HG03565 (cell line): Measurements from ENCODE around the gene EPN2.

Source experiments
- ATAC-seq: cut with Tn5 transposase; IDR thresholded peaks from one replicate; pipeline ENCODE4 v1.9.1; 2021; ENCODE audit warnings: mild to moderate bottlenecking, moderate library complexity; ENCODE audit not compliant: unreplicated experiment

EPN2 gene

DNA sequence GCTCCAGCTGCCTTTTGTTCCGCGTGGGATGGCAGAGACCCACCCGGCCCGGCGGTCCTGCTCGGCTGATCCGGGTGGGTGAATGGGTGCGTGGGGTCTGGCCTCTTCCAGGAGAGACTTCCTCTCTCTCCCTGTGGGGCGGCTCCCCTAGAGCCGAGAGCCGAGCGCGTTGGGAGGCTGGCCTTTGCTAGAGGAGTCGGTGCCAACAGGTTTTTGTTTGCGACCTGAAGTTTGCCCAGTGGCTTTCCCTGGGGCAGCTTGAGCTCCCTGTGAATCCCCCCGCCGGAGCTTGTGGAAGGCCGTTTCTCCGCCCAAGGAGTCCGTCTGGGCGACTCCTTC is 970 bp downstream of the EPN2 start:
- no peak for ATAC-seq

DNA sequence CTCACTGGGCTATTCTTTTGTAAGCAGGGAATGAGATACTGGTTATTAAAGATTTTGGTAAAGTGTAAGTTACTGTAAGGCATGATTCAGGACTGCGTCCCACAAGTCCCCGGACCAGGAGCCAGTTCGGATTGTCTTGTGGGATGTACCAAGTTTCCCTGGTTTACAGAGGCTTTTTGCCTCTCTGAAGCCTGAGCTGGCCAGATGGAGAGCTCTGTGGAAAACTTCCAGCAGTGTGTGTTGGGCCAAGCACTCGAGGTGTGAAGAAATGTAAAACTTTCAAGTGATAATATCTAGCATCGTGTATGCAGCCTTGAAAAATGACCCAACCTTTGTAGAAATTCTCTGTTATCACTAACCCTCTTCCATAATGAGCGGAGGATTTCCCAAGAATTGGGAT is 2.4 kb downstream of the EPN2 start:
- ATAC-seq: no peak

DNA sequence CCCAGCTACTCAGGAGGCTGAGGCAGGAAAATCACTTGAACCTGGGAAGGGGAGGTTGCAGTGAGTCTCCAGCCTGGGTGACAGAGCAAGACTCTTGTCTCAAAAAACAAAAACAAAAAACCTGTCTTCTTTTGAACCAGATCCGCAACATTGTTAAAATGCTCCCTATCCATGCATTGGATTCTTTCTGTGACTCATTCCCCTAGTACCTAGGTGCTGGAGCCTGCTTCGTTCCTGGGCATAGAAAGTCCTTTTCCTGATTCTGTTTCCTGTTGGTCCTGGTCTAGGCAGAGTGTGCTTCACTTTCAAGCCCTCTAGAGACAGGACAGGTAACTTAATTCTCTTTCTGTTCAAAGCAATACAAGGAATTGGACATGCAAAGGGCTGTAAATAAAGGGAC is 5.2 kb downstream of the EPN2 start:
- no peak for ATAC-seq

DNA sequence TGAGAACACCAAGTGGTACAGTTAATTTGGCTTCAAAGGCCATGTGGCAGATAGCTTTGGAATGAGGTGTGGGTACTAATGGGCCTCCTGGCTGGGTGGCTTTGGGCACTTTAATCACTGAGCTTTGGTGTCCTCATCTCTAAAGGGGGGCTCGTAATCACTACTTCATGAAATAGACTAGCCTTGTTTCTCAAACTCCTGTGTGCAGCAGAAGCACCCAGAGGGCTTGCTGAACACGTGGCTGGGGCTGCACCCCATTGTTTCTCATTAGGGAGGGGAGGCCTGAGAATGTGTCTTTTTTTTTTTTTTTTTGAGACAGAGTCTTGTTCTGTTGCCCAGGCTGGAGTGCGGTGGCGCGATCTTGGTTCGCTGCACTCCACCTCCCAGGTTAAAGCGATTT is 5.8 kb downstream of the EPN2 start:
- ATAC-seq: no peak

DNA sequence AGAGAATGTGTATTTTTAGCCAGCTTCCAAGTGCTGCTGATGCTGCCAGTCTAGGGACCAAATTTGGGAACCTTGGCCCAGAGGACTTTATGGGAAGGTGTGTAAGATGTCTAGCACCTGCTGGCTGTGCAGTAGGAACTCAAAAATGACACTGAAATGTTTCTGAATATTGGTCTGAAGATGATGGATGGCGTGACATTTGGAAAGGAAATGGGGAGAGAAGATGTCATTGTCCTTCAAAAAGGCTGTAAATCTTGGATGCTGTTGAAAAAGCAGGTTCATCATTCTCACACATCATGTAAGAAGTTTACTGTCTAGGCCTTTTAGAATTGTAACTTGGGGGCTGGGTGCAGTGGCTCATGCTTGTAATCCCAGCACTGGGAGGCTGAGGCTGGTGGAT is 6.7 kb downstream of the EPN2 start:
- ATAC-seq: no peak

DNA sequence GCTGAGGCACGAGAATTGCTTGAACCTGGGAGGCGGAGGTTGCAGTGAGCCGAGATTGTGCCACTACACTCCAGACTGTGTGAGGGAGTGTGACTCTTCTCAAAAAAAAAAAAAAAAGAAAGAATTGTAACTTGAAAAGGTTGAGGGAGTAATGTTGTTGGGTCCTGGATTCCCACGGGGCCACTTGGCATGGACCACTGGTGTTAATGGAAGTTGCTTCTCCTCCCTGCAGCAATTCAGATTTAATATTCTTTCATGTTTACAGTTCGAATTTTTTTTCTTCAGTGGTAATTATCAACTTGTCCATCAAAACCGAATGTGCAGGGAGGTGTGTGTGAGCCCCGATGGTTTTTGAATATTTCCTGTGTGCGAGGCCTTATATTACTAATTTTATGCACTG is 7.2 kb downstream of the EPN2 start:
- no peak for ATAC-seq

DNA sequence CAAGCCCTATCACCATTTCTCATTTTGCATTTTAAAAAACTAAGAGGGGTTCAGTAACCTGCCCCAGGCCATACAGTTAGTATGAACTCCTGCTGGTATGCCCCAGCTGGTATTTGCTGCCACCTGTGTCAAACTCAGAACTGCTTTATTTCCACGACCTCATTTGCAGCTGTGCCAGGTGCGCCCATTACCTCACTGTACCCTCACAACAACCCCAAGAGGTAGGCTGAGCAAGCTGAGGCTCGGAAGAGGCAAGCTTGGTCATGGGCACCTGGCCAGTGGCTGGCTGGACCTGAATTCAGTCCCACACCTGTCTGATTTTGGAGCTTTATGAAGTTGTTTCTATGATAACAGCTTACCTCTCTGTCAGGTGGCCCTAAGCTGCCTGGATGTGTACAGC is 7.6 kb downstream of the EPN2 start:
- no peak for ATAC-seq

DNA sequence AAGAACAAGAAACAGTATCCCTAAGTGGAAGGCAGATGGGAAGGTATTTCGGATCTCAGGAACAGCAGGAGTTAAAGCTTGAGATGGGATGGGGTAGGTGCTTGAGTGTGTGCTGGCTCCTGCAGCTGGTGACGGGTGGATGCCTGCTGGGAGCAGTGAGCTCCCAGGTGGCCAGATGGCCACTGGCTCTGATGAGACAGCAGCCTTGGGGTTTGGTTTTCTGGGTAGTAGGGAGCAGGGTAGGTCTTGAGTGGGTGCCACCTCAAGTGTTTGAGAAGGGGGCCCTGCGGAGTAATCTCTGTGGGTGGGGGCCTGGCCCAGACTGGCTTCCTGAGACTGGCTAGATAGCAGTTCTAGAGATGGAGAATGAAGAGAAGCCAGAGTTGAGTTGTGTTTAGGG is 10.3 kb downstream of the EPN2 start:
- ATAC-seq: no peak

DNA sequence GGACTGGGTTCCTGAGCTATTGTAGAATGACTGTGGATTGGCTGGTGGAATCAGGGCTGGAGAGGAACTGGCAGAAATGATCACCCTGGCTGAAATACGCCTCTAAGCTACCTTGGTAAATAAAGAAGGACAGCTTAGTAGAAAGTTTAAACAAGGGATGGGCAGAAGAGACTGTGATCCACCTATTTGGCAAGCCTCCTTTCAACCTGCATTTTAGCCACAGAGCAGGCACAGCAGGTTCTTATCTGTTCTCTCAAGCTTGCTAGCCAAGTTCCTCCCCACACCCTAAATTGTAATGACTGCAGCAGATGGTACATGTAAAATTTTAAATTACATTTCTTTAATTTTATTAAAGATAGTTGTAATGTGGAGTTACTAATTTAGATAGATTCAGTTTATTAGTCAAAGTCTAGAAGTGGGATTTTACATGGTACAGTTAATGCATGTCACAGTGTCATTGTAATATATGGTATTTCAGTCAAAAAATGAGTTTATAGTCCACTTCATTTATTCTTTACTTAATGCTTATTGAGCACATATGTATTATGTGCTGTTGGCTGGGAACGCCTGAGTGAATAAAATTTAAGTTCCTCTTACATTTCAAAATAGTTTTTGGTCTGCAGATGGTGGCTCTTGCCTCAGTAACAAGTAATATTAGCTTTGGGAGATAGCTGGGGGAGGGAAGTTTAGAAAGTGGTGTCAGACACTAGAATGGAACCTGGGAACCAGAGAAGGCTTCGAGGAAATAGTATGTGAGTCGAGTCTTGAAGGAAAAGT is 11.2 kb downstream of the EPN2 start:
- ATAC-seq: no peak

DNA sequence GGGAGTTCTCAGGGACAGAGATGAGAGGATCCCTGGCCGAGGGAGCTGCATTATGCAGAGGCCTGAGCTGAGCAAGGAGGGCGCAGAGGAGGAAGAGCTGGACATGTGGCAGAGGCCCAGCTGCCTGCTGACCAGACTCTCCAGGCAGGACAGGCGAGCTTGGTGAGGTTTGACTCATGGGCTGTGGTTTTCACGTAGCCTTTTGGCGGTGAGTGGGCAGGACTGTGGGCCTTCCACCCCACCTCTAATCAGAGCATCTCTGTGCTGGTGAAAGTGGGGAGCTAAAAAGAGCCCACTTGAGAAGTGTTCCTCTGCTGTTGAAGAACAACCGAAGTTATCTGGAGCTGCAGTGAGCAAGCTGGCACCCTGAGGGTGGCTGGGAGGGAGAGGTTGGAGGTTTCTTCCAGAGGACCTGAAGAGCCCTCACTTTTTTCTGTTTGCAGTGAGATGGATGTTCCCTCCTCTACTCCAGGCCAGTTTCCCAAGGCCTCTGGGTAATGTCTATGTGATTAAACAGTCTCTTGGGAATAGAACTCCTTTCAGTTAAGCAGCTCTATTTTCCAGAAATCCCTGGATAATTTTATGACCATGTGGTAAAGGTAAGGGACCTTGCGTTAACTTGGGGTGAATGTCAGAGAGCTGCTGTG is 11.9 kb downstream of the EPN2 start:
- no peak for ATAC-seq

DNA sequence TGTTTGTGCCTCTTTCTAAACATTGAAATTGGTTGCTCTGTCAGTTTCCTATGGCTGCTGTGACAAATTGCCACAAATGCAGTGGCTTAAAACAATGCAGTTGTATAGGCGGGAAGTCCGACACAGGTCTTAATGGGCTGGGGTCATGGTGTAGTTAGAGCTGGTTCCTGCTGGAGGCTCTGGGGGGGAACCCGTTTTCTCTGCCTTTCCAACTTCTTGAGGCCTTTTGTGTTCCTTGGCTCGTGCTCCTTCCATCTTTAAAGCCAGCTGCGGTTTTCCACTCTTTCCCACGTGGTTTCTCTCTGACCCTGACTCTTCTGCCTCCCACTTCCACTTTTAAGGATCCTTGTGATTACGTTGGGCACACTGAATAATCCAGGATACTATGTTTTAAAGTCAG is 12.5 kb downstream of the EPN2 start:
- no peak for ATAC-seq

DNA sequence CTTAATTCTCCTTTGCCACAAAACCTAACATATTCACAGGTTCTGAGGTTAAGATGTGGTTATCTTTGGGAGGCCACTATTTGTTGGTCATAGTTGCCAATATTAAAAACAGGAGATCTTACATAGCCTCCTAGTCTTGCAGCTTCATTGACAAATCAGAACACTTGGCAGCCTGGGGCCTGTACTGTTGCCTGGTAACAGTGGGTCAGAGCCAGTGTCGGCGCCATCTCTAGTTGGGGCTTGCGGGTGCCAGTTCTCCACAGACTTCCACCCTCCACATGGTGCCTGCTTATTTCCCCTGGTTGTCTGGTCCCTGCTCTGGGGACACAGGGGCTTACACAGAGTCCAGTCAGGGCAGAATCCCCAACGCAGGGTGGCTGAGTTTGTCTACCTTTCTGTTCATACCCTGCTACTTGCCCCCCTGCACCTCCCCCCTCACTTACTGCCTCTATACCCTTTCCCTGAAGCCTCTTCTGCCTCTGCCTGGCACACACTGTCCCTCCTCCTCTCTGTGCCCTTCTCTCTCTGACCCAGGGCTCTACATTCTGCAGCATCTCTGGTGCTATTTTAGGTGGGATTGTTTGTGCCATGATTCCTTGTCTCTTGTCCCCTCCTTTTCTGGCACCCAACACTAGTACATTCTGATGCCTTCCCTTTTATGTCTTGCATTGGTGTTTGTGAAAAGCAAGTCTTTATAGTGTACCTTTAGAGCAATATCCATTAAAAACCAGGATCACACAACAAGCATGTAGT is 13.4 kb downstream of the EPN2 start:
- no peak for ATAC-seq

DNA sequence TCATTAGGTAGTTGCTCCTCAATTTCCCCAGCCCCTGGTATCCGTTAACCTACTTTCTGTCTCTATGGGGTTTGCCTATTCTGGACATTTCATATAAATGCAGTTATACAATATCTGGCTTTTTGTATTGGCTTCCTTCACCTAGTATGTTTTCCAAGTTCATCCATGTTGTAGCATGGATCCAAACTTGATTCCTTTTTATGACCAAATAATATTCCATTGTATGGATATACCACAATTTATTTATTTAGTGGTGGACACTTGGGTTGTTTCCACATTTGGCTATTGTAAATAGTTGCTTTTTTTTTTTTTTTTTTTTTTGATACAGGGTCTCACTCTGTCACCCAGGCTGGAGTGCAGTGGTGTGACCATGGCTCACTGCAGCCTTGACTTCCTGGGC is 15.9 kb downstream of the EPN2 start:
- ATAC-seq: no peak

DNA sequence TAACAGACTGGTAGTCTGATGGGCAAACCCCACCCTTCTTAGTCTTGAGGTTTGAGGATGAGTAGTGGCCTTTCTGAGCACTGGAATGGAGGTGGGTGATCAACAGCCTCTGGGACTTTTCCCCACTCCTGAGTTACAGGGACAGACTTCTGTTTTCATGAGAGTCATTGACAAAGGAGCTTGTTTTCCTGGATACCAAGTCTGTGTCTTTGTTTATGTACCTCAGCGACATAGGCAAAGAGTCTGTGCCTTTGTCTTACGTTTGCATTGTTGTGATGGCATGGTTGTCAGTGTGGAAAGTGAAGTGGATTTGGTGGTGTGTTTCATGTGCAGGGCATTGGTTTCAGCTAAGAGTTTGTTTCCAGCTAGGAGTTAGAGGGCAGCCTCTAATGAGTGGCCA is 17.5 kb downstream of the EPN2 start:
- no peak for ATAC-seq

DNA sequence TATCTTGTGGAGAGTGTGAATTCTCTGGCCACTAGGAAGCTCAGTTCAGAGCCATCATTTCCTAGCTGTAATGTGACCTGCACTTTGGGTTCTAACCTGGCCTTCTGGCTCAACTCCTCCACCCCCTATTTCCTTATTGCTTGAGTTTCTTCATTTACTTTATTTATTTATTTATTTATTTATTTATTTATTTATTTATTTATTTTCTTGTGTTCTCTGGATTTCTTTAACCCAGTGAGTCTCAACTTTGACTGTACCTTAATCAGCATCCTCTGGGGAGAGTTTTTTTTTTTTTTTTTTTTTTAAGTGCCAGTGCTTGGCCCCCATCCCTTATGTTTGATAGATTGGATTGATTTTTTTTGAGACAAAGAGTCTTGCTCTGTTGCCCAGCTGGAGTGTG is 18.1 kb downstream of the EPN2 start:
- ATAC-seq: no peak

DNA sequence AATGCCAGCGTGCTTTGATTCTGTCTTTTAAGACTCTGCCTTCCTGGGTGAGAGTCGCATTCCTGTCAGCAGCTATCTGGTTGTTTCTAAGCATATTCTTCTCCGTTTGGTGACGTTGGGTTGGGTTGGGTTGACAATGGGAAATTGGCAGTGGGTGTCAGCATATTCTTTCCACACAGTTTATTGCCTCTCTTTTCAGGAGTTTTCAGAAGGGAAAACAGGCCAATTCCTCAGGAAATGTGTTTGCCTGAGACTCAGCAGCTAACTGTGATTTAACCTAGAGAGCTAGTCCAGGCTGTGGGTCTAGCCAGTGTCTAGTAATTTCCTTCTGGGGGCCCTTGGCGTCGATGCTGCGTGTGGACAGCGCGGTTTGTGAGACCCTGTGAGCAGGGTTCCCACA is 21.2 kb downstream of the EPN2 start:
- no peak for ATAC-seq

DNA sequence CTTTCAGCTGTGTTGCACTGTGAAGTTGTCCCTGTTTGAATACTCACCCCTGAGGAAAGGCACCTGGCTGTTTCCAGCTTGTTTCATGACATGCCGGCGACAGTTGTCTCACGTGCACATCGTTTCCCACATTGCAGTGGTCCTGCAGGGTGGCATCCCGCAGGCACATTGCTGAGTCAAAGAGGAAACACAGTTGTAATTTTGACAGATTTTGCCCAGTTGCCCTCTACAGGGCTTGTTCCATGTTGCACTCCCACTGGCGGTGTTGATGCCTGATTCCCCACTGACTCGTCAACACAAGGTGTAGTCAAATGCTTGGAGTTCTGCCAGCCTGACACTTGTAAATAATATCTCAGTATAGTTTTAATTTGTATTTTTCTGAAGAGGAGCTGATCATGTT is 23.8 kb downstream of the EPN2 start:
- ATAC-seq: no peak

DNA sequence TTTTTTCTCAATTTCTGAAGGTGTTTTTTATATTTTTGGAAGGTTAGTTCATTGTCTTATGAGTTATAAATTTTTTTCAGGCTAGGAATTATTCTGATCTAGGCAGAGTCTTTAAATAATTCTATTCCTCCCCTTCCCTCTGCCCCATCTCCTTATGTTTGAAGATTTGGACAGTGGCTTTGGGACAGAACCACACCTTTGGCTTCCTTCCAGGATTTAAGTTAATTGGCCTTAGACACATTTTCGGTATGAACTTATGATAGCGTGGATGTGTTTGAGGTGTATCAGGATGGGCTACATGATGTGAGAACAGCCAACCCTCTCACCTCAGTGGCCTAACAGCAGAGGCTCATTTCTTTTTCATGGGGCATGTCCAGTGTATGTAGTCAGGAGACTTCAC is 24.3 kb downstream of the EPN2 start:
- no peak for ATAC-seq

DNA sequence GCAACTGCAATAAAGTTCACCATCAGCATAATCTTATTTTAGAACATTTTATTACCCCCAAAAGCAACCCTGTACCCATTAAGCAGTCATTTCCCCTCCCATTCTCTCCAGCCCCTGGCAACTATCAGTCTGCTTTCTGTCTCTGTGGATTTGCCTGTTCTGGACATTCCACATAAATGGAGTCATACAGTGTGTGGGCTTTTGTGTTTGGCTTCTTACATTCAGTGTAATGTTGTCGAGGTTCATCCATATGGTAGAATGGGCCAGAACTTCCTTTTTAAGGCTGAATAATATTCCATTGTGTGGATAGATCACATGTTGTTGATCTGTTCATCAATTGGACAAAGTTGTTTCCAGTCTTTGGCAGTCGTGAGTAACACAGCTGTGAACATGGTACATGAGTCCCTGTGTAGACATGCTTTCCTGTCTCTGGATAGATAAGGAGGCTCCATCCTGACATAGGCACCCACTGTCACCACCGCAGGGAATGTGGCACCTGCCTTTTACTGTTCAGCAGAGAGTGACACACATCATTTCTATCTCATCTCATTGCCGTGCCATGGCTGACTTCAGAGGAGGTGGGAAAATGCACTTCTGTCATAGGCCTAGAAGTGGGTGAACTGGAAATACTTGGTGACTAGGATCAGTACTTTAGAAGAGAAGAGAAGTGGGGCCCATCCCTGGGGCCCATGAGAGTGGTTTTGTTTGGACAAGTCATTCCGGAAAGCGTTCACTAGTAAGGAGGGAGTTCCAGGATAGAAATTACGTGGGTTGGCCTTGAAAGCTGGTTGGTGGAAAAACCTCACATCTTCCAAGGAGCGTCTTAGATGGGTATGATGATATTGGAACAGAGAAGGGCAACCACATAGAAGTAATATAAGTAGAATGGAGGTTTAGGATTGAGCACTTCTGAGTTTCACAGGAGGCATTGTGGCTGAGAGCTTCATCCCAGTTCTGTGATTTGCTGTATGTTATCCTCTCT is 25.8 kb downstream of the EPN2 start:
- ATAC-seq: no peak

DNA sequence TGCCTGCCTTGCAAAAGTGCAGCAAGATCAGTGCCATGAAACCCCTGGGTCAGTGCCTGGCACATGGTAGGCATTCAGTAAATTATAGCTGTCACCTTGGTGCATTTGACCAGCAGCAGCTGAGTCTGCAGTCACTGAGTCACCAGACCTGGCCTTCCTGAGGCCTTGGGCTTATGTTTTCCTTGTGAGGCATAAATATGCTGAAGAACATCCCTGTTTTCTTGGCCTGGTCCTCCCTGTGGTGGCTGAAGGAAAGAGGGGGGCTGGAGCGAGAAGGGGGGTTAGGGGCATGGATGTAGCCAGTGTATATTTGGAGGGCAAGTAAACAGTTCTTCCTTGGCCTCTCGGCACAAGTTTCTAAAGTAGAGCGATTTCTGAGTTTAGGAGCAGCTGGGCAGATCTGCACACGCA is 26.5 kb downstream of the EPN2 start:
- ATAC-seq: no peak

DNA sequence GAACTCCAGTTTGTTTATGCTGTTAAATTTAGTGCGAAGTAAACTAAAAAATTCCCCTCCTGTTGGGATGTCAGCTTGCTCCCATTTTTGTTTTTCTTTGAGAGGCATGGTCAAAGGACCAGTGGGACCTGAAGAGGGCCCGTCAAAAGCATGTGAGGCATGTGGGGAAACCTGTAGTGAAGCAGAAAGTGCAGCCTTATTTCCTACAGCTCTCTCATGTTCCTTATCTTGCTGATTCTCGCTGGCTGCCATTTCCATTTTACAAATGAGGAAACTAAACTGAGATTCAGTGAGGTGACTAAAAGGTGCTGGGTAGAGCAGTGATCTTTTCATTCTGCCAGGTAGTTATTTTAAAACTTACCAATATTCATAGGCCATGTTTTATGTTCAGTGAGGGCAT is 27.1 kb downstream of the EPN2 start:
- ATAC-seq: no peak
